Ascending aorta (tissue), 2 donors: ENCODE measurements around the gene BYSL. TPM values are rescaled to one million over a fixed set of nuclear protein-coding genes. Genes with fewer than 3 reads are reported as not detected.
"Not testable (repeated sequence)": the region's sequence is repeated elsewhere in the genome, so short reads cannot be mapped to it uniquely, and the experiment has no call there.

Experiments used
- DNase-seq, 2 donors: peaks; one replicate each; pipeline ENCODE4 v3.0.0-alpha.2; 2019; ENCODE audit warnings: low spot score in 2 of 2
- H3K27ac ChIP-seq, 2 donors: fragments of 200-600 bp; sonication (generic); one replicate each; pipeline ENCODE4 v1.5.1; 2016 to 2017; ENCODE audit warnings: mild to moderate bottlenecking in 1 of 2
- H3K27me3 ChIP-seq: fragments of 200-600 bp; sonication (generic); one replicate; pipeline ENCODE4 v1.5.1; 2017
- H3K36me3 ChIP-seq, 2 donors: fragments of 200-600 bp; sonication (generic); one replicate each; pipeline ENCODE4 v1.5.1; 2016
- H3K4me1 ChIP-seq, 2 donors: fragments of 200-600 bp; sonication (generic); one replicate each; pipeline ENCODE4 v1.5.1; 2016 to 2017; ENCODE audit warnings: mild to moderate bottlenecking in 1 of 2
- H3K4me3 ChIP-seq, 2 donors: fragments of 200-600 bp; sonication (generic); one replicate each; pipeline ENCODE4 v1.5.1; 2016 to 2017; ENCODE audit warnings: mild to moderate bottlenecking in 1 of 2
- H3K9me3 ChIP-seq, 2 donors: fragments of 200-600 bp; sonication (generic); one replicate each; pipeline ENCODE4 v1.5.1; 2016
- CTCF ChIP-seq, 3 experiments: fragments of 200-600 bp in 2 of 3; fragments of 450-650 bp in 1 of 3; sonication (generic) in 2 of 3; IDR thresholded peaks; one replicate each; pipeline ENCODE4 v1.5.1; 2016 to 2019; ENCODE audit warnings: antibody characterized with exemption in 3 of 3, mild to moderate bottlenecking in 1 of 3, moderate library complexity in 1 of 3
- intact Hi-C: fragments of 100-400 bp; cut with DNase I; formaldehyde crosslinking; loops from one replicate; pipeline ENCODE4 v1.15.1; 2023
- total RNA-seq: library from RNA; depleted of rRNA; stranded (reverse); fragments of >200 nt; gene quantifications from one replicate; pipeline ENCODE4 v1.1.0, GENCODE V29; 2016

The BYSL gene
- total RNA-seq, 1 donor from 2014 or later = 1.6 TPM

GRCh38 chr6:41940759-41941279 is 19.5 kb downstream of the BYSL start:
- Histone ChIP-seq H3K27me3 (no peaks in the 10 kb centered on the region), H3K4me3 (peak overlapping the region; percentile 84 to 93), H3K9me3 (no peaks in the 10 kb centered on the region), H3K36me3 (peaks cover 5 to 10% of the 10 kb centered on the region in 2 donors), H3K27ac (peak overlapping the region; percentile 72 to 74), H3K4me1 (peaks cover 4 to 20% of the 10 kb centered on the region in 2 donors)
- DNase-seq = no peak
- intact Hi-C loops = loop anchor here (1.0 to 10.0 kb wide), 6 partner anchors 20 to 868 kb away; partner anchors contain the start of genes BYSL, MED20, NFYA and OARD1
- peak in 1 of 3 experiments; percentile 7 for TF ChIP-seq CTCF (IDR thresholded peaks at IDR 0.05)

- peak within 1 kb of the TSS; percentile 72 to 83 for H3K27ac ChIP-seq
- intact Hi-C loops = loop anchor here (1.0 to 10.0 kb wide), 6 partner anchors 20 to 869 kb away; partner anchors contain the start of genes BYSL, MED20, NFYA and OARD1
- TF ChIP-seq CTCF (IDR thresholded peaks at IDR 0.05) = peak in 1 of 3 experiments; percentile 1
Measured at GRCh38 chr6:41941280-41942066, 20.2 kb downstream of the BYSL start, which contains the start of gene CCND3. TSS of gene CCND3 (minus strand) at chr6:41941808. CDS start at chr6:41941649, 159 bp downstream.

DNA sequence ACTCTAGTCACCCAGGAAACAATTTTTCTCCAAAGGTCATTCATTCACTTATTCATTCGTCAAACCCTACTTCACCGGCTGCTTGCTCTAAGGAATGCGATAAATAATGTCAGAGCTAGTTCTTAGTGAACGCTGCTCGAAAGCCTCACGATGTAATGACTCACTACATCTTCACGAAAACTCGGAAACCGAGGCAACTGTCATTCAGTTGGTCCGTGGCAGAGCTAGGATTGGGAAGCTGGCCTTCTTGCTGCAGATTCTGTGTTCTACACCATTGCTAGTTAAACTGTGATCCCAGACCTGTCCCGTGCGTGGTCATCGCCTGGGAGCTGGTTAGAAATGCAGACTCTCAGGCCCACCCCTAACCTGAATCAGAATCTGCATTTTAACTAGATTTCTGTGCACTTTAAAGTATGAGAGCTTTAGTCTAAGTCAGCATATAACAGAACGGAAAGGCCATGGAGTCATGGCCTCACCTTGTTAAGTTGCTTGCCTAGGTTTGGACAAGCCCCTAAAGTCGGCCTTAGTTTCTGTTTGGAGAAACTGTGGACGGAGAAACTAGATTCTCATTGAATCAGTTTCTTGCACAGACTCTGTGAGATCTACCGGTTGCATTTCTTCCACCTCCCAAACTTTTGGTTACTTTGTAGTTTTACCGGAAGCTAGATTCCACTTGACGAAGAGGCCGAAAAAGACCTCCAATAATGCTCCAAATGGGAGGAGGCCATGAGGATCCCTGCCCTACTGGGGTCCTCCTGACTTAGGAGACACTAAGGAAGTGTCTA is 21.0 kb downstream of the BYSL start:
- no peaks in the 10 kb centered on the region for H3K36me3 ChIP-seq
- TF ChIP-seq CTCF (IDR thresholded peaks at IDR 0.05) = no peak
- intact Hi-C loops = loop anchor here (10.0 kb wide), 1 partner anchor 623 kb away; the partner anchor contains the start of gene UBR2
- no peaks in the 10 kb centered on the region for H3K27me3 ChIP-seq
- peaks cover 4 to 20% of the 10 kb centered on the region in 2 donors for H3K4me1 ChIP-seq
- DNase-seq = no peak
- peak overlapping the region; percentile 46 to 83 for H3K27ac ChIP-seq
- peak overlapping the region; percentile 84 to 93 for H3K4me3 ChIP-seq
- no peaks in the 10 kb centered on the region for H3K9me3 ChIP-seq

More at GRCh38 chr6:41941280-41942066, 20.2 kb downstream of the BYSL start, which contains the start of gene CCND3:
- peak within 1 kb of the TSS; percentile 84 to 93 for H3K4me3 ChIP-seq
- DNase-seq = peak; percentile 57 to 95
- H3K36me3 ChIP-seq = peaks cover 0 to 6% of the 10 kb centered on the region in 2 donors
- no peaks in the 10 kb centered on the region for H3K9me3 ChIP-seq
- no peaks in the 10 kb centered on the region for H3K27me3 ChIP-seq
- H3K4me1 ChIP-seq = peaks cover 4 to 20% of the 10 kb centered on the region in 2 donors

DNA sequence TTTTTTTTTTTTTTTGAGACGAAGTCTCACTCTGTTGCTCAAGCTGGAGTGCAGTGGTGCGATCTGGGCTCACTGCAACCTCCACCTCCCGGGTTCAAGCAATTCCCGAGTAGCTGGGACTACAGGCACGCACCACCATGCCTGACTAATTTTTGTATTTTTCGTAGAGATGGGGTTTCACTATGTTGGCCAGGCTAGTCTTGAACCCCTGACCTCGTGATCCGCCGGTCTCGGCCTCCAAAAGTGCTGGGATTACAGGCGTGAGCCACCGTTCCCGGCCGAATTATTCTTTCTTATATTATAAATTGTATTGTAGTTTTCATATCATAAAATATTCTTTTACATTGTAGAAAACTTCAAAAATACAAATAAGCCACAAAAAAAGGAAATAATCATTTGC is 21.6 kb downstream of the BYSL start:
- H3K27ac ChIP-seq, H3K27me3 ChIP-seq, H3K9me3 ChIP-seq, DNase-seq, H3K36me3 ChIP-seq, H3K4me3 ChIP-seq: not testable (repeated sequence)
- intact Hi-C loops = loop anchor here (10.0 kb wide), 1 partner anchor 622 kb away; the partner anchor contains the start of gene UBR2
- H3K4me1 ChIP-seq = peaks cover 4 to 20% of the 10 kb centered on the region in 2 donors

DNA sequence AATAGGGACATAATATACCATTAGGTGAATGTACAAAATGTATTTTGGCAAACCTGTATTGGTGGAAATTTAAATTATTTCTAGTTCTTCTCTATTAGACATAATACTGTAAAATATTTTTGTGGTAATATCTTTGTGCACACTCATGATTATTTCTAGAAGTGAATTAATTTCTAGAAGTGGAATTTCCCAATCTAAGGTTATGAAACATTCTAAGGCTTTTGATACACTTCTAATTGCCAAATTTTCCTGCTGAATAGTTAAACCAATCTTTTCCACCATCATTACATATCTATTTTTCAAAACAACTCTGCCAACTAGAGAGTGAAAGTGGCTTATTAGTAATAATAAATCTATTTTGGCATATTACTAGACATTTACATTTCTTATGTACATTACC is 22.2 kb downstream of the BYSL start:
- Histone ChIP-seq H3K36me3 (no peaks in the 10 kb centered on the region), H3K27ac (no peak overlapping the region), H3K27me3 (no peaks in the 10 kb centered on the region), H3K9me3 (no peaks in the 10 kb centered on the region), H3K4me3 (no peak overlapping the region), H3K4me1 (peaks cover 4 to 20% of the 10 kb centered on the region in 2 donors)
- DNase-seq = no peak
- intact Hi-C loops = loop anchor here (10.0 kb wide), 1 partner anchor 621 kb away; the partner anchor contains the start of gene UBR2
- no peak for TF ChIP-seq CTCF (IDR thresholded peaks at IDR 0.05)
